DOHH2 (cell line): Measurements from ENCODE around the gene ZFPL1.

Experiments used
- EZH2phosphoT487 ChIP-seq: fragments of 200-600 bp; sonication (generic); IDR thresholded peaks from 2 replicates; pipeline ENCODE4 v1.6.1; 2017; ENCODE audit warnings: borderline replicate concordance, mild to moderate bottlenecking, antibody characterized with exemption, low read length, moderate library complexity, mixed read lengths
- TF ChIP-seq, protein P1 (sequence below): fragments of 200-600 bp; sonication (generic); IDR thresholded peaks from one replicate; pipeline ENCODE4 v1.5.1; 2014; ENCODE audit warnings: antibody characterized with exemption, mild to moderate bottlenecking, low read depth, low read length; ENCODE audit not compliant: poor library complexity, severe bottlenecking

DNA sequence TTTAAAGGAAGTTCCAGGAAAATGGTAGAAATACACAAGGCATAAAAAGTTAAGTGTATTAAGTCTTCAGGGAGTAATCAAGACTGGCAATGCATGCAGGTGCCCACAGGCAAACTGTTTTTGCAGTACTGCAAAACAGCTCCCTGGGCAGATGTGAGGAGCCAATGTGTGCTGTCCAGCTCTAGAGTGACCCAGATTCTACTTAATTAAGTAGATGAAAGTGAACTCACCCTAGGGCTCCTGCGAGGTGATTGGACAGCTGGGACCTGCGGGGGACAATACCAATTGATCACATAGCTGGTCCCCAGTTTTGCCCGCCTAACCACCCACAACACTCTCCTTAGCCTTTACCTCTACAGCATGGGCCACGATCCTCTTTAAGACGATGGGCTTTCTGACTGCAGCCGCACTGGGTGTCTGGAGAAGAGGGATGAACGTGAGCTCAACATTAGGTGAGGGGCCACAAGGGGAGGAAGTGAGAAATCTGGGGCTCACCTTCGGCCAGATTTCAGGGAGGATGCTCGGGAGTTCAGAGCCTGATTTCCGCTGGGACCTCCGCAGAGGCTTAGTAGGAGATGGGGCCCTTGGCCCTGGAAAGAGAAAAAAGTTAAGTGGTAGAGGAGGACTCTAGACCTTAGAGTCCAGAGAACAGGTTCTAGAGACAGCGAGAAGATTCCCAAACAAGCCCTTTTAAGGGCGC lies 738 bp upstream of the ZFPL1 start:
- TF ChIP-seq, protein P1, sequence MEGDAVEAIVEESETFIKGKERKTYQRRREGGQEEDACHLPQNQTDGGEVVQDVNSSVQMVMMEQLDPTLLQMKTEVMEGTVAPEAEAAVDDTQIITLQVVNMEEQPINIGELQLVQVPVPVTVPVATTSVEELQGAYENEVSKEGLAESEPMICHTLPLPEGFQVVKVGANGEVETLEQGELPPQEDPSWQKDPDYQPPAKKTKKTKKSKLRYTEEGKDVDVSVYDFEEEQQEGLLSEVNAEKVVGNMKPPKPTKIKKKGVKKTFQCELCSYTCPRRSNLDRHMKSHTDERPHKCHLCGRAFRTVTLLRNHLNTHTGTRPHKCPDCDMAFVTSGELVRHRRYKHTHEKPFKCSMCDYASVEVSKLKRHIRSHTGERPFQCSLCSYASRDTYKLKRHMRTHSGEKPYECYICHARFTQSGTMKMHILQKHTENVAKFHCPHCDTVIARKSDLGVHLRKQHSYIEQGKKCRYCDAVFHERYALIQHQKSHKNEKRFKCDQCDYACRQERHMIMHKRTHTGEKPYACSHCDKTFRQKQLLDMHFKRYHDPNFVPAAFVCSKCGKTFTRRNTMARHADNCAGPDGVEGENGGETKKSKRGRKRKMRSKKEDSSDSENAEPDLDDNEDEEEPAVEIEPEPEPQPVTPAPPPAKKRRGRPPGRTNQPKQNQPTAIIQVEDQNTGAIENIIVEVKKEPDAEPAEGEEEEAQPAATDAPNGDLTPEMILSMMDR: no peak
- TF ChIP-seq EZH2phosphoT487: no peak
